HepG2 (cell line): ENCODE measurements around the gene MAN1B1. TPM values are rescaled to one million over a fixed set of nuclear protein-coding genes. Genes with fewer than 3 reads are reported as not detected.

Source experiments
- FOXK1 ChIP-seq: sonication (generic); formaldehyde crosslinking; IDR thresholded peaks from 2 replicates; pipeline ENCODE4 v1.4.0; 2020; ENCODE audit warnings: low read depth, missing genetic modification reagents, borderline replicate concordance
- FOXO1 ChIP-seq: sonication (generic); formaldehyde crosslinking; IDR thresholded peaks from 2 replicates; pipeline ENCODE4 v1.4.0; 2020; ENCODE audit warnings: missing genetic modification reagents
- HOXA3 ChIP-seq: sonication (generic); formaldehyde crosslinking; IDR thresholded peaks from 2 replicates; pipeline ENCODE4 v1.5.0; 2020; ENCODE audit warnings: missing genetic modification reagents
- KDM6A ChIP-seq: IDR thresholded peaks from 2 replicates; pipeline ENCODE4 v1.6.1; 2016; ENCODE audit warnings: low read depth
- MAFF ChIP-seq: IDR thresholded peaks from 2 replicates; pipeline ENCODE4 v1.6.1; 2011; ENCODE audit warnings: low read depth, low read length, improper control_type of control experiment
- MED8 ChIP-seq: sonication (generic); formaldehyde crosslinking; IDR thresholded peaks from 2 replicates; pipeline ENCODE4 v1.8.1; 2023; ENCODE audit warnings: mild to moderate bottlenecking, missing genetic modification reagents; ENCODE audit not compliant: insufficient replicate concordance
- MLLT10 ChIP-seq: sonication (generic); formaldehyde crosslinking; IDR thresholded peaks from 2 replicates; pipeline ENCODE4 v1.4.0; 2020; ENCODE audit warnings: missing genetic modification reagents
- MXD3 ChIP-seq: IDR thresholded peaks from 2 replicates; pipeline ENCODE4 v1.6.1; 2016; ENCODE audit warnings: mild to moderate bottlenecking, missing biosample characterization, missing genetic modification reagents
- NCOA1 ChIP-seq: sonication (generic); formaldehyde crosslinking; IDR thresholded peaks from 2 replicates; pipeline ENCODE4 v1.9.0; 2021; ENCODE audit warnings: missing genetic modification reagents
- NFIC ChIP-seq: IDR thresholded peaks from 2 replicates; pipeline ENCODE4 v1.6.1; 2012; ENCODE audit warnings: mild to moderate bottlenecking, low read length, inconsistent platforms
- NR0B2 ChIP-seq: sonication (generic); formaldehyde crosslinking; IDR thresholded peaks from 2 replicates; pipeline ENCODE4 v1.4.0; 2020; ENCODE audit warnings: mild to moderate bottlenecking, missing genetic modification reagents
- SMYD3 ChIP-seq: sonication (generic); formaldehyde crosslinking; IDR thresholded peaks from 2 replicates; pipeline ENCODE4 v1.8.1; 2023; ENCODE audit warnings: mild to moderate bottlenecking, missing genetic modification reagents
- SNAI1 ChIP-seq: sonication (generic); formaldehyde crosslinking; IDR thresholded peaks from 2 replicates; pipeline ENCODE4 v1.5.0; 2020; ENCODE audit warnings: mild to moderate bottlenecking, missing genetic modification reagents, borderline replicate concordance
- SSRP1 ChIP-seq: IDR thresholded peaks from 2 replicates; pipeline ENCODE4 v1.6.1; 2016; ENCODE audit warnings: control low read depth
- U2AF1 ChIP-seq: fragments of 200-400 bp; formaldehyde crosslinking; optimal IDR thresholded peaks from 2 replicates; pipeline ENCODE3; 2017; ENCODE audit warnings: mild to moderate bottlenecking, low read depth, low read length
- XRCC5 ChIP-seq: fragments of 200-400 bp; formaldehyde crosslinking; optimal IDR thresholded peaks from 2 replicates; pipeline ENCODE3; 2017; ENCODE audit warnings: mild to moderate bottlenecking, low read length
- ZNF362 ChIP-seq: sonication (generic); formaldehyde crosslinking; IDR thresholded peaks from 2 replicates; pipeline ENCODE4 v1.4.0; 2020; ENCODE audit warnings: missing genetic modification reagents, mild to moderate bottlenecking, borderline replicate concordance
- ZNF468 ChIP-seq: sonication (generic); formaldehyde crosslinking; IDR thresholded peaks from 2 replicates; pipeline ENCODE4 v1.8.0; 2022; ENCODE audit warnings: mild to moderate bottlenecking, moderate library complexity, missing genetic modification reagents
- ZNF570 ChIP-seq: sonication (generic); formaldehyde crosslinking; IDR thresholded peaks from 2 replicates; pipeline ENCODE4 v1.4.0; 2020; ENCODE audit warnings: mild to moderate bottlenecking, missing genetic modification reagents, borderline replicate concordance
- ZNF589 ChIP-seq: sonication (generic); formaldehyde crosslinking; conservative IDR thresholded peaks from 2 replicates; pipeline ENCODE4 v1.8.0; 2022; ENCODE audit warnings: mild to moderate bottlenecking, moderate library complexity, missing genetic modification reagents
- polyA plus RNA-seq, 8 experiments: library from polyadenylated mRNA; depleted of rRNA in 3 of 8; stranded (reverse) in 7 of 8; unstranded in 1 of 8; fragments of >200 nt; fragmentation: Illumina TruSeq in 4 of 8; extraction: Trizol in 4 of 8; gene quantifications; 2 replicates each; pipeline versions ENCODE4 v1.2.1 to v1.2.3, GENCODE V29; 2011 to 2016; ENCODE audit warnings: low read depth in 4 of 8, missing spikeins in 1 of 8, mixed read lengths in 1 of 8; ENCODE audit not compliant: insufficient read depth in 1 of 8
- total RNA-seq, 5 experiments: library from RNA; depleted of rRNA; stranded (reverse); fragments of >200 nt; fragmentation: Illumina TruSeq; extraction: Trizol; gene quantifications; 2 replicates each; pipeline ENCODE4 v1.2.3, GENCODE V29; 2016; ENCODE audit warnings: low read depth in 1 of 5
- TF ChIP-seq, protein P1 (sequence below): sonication (generic); formaldehyde crosslinking; IDR thresholded peaks from 2 replicates; pipeline ENCODE4 v1.8.1; 2023; ENCODE audit warnings: mild to moderate bottlenecking, missing genetic modification reagents, borderline replicate concordance
- TF ChIP-seq, protein P2 (sequence below): sonication (generic); formaldehyde crosslinking; IDR thresholded peaks from 2 replicates; pipeline ENCODE4 v1.9.0; 2022; ENCODE audit warnings: missing genetic modification reagents, mild to moderate bottlenecking, borderline replicate concordance

Gene MAN1B1
- total and polyA plus RNA-seq, 2 of the 13 experiments (the other 11 are each of a cell fraction or from before 2014, with no cell fraction given), result 48.9 to 59.5 TPM

DNA sequence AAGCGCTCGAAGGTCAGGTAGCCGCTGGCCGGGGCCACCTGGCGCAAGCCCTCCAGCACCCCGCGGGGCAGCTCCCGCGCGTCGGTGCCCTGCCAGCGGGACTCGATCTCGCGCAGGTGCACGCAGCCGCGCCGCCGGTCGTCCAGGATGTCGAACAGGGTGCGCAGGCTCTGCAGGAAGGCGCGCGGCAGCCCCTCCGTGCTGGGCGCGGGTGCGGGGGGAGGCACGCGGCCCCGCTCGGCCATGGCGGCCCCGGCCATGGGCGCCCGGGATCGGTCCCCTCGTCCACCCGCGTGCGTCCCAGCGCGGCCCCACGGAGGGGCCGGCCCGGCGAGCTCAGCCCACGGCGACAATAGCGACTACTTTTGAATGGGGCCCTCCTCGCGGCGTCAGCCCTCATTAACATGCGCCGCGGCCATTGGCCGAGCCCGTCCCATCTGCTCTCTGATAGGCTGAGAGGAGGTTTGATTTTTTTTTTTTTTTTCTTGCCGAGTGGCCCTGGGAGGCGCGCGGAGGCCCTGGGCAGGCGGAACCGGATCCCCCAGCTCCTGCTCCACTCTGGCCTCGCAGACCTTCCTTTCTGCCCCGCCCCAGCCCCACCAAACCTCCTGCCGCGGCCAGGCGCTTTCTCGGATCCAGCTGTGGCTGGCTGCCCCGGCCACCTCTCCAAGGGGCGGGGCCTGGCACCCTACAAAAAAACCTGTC is 16.4 kb upstream of the MAN1B1 start, which contains the start of gene SAPCD2 (continued):
- TF ChIP-seq MLLT10 (CRISPR knock-in tag) (no peak), MAFF (no peak), KDM6A (no peak), FOXK1 (CRISPR knock-in tag) (no peak), ZNF589 (no peak), NFIC (no peak), ZNF362 (CRISPR knock-in tag) (peak; percentile 97), U2AF1 (no peak), ZNF570 (CRISPR knock-in tag) (no peak), NR0B2 (CRISPR knock-in tag) (no peak), XRCC5 (no peak), SMYD3 (CRISPR knock-in tag) (no peak), MXD3 (CRISPR knock-in tag) (peak; percentile 42; the same call in 1 of the 2 replicates), SSRP1 (CRISPR knock-in tag) (no peak), HOXA3 (CRISPR knock-in tag) (no peak; the same call in 1 of the 2 replicates), SNAI1 (CRISPR knock-in tag) (no peak), FOXO1 (no peak), ZNF468 (CRISPR knock-in tag) (no peak), MED8 (CRISPR knock-in tag) (no peak), NCOA1 (CRISPR knock-in tag) (no peak)
- TF ChIP-seq, protein P1, sequence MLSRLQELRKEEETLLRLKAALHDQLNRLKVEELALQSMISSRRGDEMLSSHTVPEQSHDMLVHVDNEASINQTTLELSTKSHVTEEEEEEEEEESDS (CRISPR knock-in tag), result no peak
- TF ChIP-seq, protein P2, sequence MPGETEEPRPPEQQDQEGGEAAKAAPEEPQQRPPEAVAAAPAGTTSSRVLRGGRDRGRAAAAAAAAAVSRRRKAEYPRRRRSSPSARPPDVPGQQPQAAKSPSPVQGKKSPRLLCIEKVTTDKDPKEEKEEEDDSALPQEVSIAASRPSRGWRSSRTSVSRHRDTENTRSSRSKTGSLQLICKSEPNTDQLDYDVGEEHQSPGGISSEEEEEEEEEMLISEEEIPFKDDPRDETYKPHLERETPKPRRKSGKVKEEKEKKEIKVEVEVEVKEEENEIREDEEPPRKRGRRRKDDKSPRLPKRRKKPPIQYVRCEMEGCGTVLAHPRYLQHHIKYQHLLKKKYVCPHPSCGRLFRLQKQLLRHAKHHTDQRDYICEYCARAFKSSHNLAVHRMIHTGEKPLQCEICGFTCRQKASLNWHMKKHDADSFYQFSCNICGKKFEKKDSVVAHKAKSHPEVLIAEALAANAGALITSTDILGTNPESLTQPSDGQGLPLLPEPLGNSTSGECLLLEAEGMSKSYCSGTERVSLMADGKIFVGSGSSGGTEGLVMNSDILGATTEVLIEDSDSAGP (CRISPR knock-in tag), result peak; percentile 54; the same call in 1 of the 2 replicates
